GM18870 (cell line): ENCODE data around the gene SEMA5A.

Experiments used
- ATAC-seq: cut with Tn5 transposase; IDR thresholded peaks from one replicate; pipeline ENCODE4 v1.9.1; 2021; ENCODE audit warnings: moderate library complexity; ENCODE audit not compliant: unreplicated experiment

Gene SEMA5A

GRCh38 chr5:9452181-9452580 lies 93.7 kb downstream of the SEMA5A start:
- ATAC-seq = no peak

- ATAC-seq = no peak
Measured at GRCh38 chr5:9451037-9451436, 94.8 kb downstream of the SEMA5A start.

- ATAC-seq = no peak
Measured at GRCh38 chr5:9447691-9448090, 98.2 kb downstream of the SEMA5A start.

GRCh38 chr5:9445826-9446388 lies 100.0 kb downstream of the SEMA5A start:
- ATAC-seq = no peak

GRCh38 chr5:9444346-9444745 lies 101.5 kb downstream of the SEMA5A start:
- no peak for ATAC-seq

- no peak for ATAC-seq
Measured at GRCh38 chr5:9441610-9442009, 104.3 kb downstream of the SEMA5A start.

- no peak for ATAC-seq
Measured at GRCh38 chr5:9440517-9440916, 105.4 kb downstream of the SEMA5A start.

- ATAC-seq = no peak
Measured at GRCh38 chr5:9439531-9440292, 106.2 kb downstream of the SEMA5A start.

GRCh38 chr5:9438596-9439354 lies 107.1 kb downstream of the SEMA5A start:
- ATAC-seq = no peak

- ATAC-seq = no peak
Measured at GRCh38 chr5:9437741-9438240, 108.1 kb downstream of the SEMA5A start.

- ATAC-seq = no peak
Measured at GRCh38 chr5:9431496-9432258, 114.2 kb downstream of the SEMA5A start.

GRCh38 chr5:9431151-9431495 lies 114.8 kb downstream of the SEMA5A start:
- ATAC-seq = no peak

- ATAC-seq = no peak
Measured at GRCh38 chr5:9430306-9430705, 115.6 kb downstream of the SEMA5A start.

- no peak for ATAC-seq
Measured at GRCh38 chr5:9429691-9430215, 116.1 kb downstream of the SEMA5A start.

- no peak for ATAC-seq
Measured at GRCh38 chr5:9428272-9428671, 117.6 kb downstream of the SEMA5A start.

- ATAC-seq = no peak
Measured at GRCh38 chr5:9425710-9426109, 120.2 kb downstream of the SEMA5A start.

- no peak for ATAC-seq
Measured at GRCh38 chr5:9423571-9423970, 122.3 kb downstream of the SEMA5A start.

GRCh38 chr5:9421884-9422283 lies 124.0 kb downstream of the SEMA5A start:
- ATAC-seq = no peak

GRCh38 chr5:9419794-9420193 lies 126.1 kb downstream of the SEMA5A start:
- no peak for ATAC-seq

- ATAC-seq = no peak
Measured at GRCh38 chr5:9415566-9415965, 130.3 kb downstream of the SEMA5A start.

GRCh38 chr5:9415091-9415490 lies 130.8 kb downstream of the SEMA5A start:
- ATAC-seq = no peak
